Neural crest cell (in vitro differentiated cells): ENCODE results near the gene IFI16. TPM values are rescaled to one million over a fixed set of nuclear protein-coding genes. Genes with fewer than 3 reads are reported as not detected.
"Not testable (repeated sequence)": the region's sequence is repeated elsewhere in the genome, so short reads cannot be mapped to it uniquely, and the experiment has no call there.

ENCODE experiments used
- DNase-seq: peaks from one replicate; pipeline ENCODE4 v3.0.0; 2021; ENCODE audit warnings: low read depth, mixed read lengths, low spot score
- H3K27ac Mint-ChIP-seq: one replicate; pipeline ENCODE4 v1.8.0; 2021; ENCODE audit warnings: mild to moderate bottlenecking, mixed read lengths; ENCODE audit not compliant: unreplicated experiment
- H3K27me3 Mint-ChIP-seq: 2 replicates; pipeline ENCODE4 v1.8.0; 2021; ENCODE audit warnings: low read depth, mild to moderate bottlenecking, mixed read lengths
- H3K36me3 Mint-ChIP-seq: 2 replicates; pipeline ENCODE4 v1.8.0; 2021; ENCODE audit warnings: low read depth, mild to moderate bottlenecking, mixed read lengths
- H3K4me1 Mint-ChIP-seq: 2 replicates; pipeline ENCODE4 v1.8.0; 2021; ENCODE audit warnings: mixed read lengths
- H3K4me3 Mint-ChIP-seq: one replicate; pipeline ENCODE4 v1.8.0; 2021; ENCODE audit warnings: mild to moderate bottlenecking, mixed read lengths
- H3K9me3 Mint-ChIP-seq: 2 replicates; pipeline ENCODE4 v1.8.0; 2021; ENCODE audit warnings: mixed read lengths
- CTCF ChIP-seq: fragments of 200-600 bp; sonication (generic); conservative IDR thresholded peaks from 2 replicates; pipeline ENCODE4 v1.5.0; 2021; ENCODE audit warnings: antibody characterized with exemption, mild to moderate bottlenecking
- total RNA-seq: library from RNA; stranded (reverse); gene quantifications from 2 replicates; pipeline ENCODE4 v1.2.1, GENCODE V29; 2021

Gene IFI16
- total RNA-seq, 1 donor from 2014 or later: 4.9 TPM

GRCh38 chr1:159007726-159008125, 2.0 kb upstream of the IFI16 start:
- Mint-ChIP-seq H3K4me3 (no peak overlapping the region), H3K27me3 (no peaks in the 10 kb centered on the region), H3K4me1 (peaks cover 28% of the 10 kb centered on the region), H3K9me3 (no peaks in the 10 kb centered on the region), H3K36me3 (no peaks in the 10 kb centered on the region), H3K27ac (no peak overlapping the region)
- TF ChIP-seq CTCF: no peak
- DNase-seq: no peak

- Mint-ChIP-seq H3K27ac (no peak overlapping the region), H3K27me3 (no peaks in the 10 kb centered on the region), H3K36me3 (no peaks in the 10 kb centered on the region), H3K4me3 (no peak overlapping the region), H3K9me3 (no peaks in the 10 kb centered on the region), H3K4me1 (peaks cover 28% of the 10 kb centered on the region)
- DNase-seq: no peak
- TF ChIP-seq CTCF: no peak
These were observed 941 bp upstream of the IFI16 start for GRCh38 chr1:159008744-159009188.

- Mint-ChIP-seq H3K9me3 (peaks cover under 1% of the 10 kb centered on the region), H3K27me3 (no peaks in the 10 kb centered on the region), H3K4me1 (peaks cover 28% of the 10 kb centered on the region), H3K4me3 (no peak overlapping the region), H3K36me3 (no peaks in the 10 kb centered on the region), H3K27ac (no peak overlapping the region)
- no peak for DNase-seq
- no peak for TF ChIP-seq CTCF
These were observed 420 bp upstream of the IFI16 start for GRCh38 chr1:159009287-159009686.

- Mint-ChIP-seq H3K36me3 (peaks cover 1% of the 10 kb centered on the region), H3K4me1 (peaks cover 26% of the 10 kb centered on the region), H3K27me3 (no peaks in the 10 kb centered on the region), H3K27ac (no peak overlapping the region), H3K9me3 (peaks cover 4% of the 10 kb centered on the region), H3K4me3 (no peak overlapping the region)
- no peak for DNase-seq
- no peak for TF ChIP-seq CTCF
These were observed 684 bp downstream of the IFI16 start for GRCh38 chr1:159010391-159010790.

- H3K27me3 Mint-ChIP-seq, H3K4me3 Mint-ChIP-seq, DNase-seq, H3K36me3 Mint-ChIP-seq, H3K9me3 Mint-ChIP-seq, H3K27ac Mint-ChIP-seq: not testable (repeated sequence)
- H3K4me1 Mint-ChIP-seq: peaks cover 20% of the 10 kb centered on the region
These were observed 1.3 kb downstream of the IFI16 start for GRCh38 chr1:159011001-159011400.

- Mint-ChIP-seq H3K4me1 (peaks cover 13% of the 10 kb centered on the region), H3K36me3 (peaks cover 3% of the 10 kb centered on the region), H3K27me3 (no peaks in the 10 kb centered on the region), H3K4me3 (no peak overlapping the region), H3K9me3 (peaks cover 4% of the 10 kb centered on the region), H3K27ac (no peak overlapping the region)
- no peak for DNase-seq
- TF ChIP-seq CTCF: no peak
These were observed 2.0 kb downstream of the IFI16 start for GRCh38 chr1:159011751-159012150.
